Nephron (organoid): Measurements from ENCODE around the gene TAS2R42.

ENCODE experiments used
- H3K27ac Mint-ChIP-seq, 3 experiments: 2 replicates each; pipeline ENCODE4 v1.8.0; 2020; ENCODE audit warnings: mixed read lengths in 3 of 3, mild to moderate bottlenecking in 2 of 3, moderate library complexity in 1 of 3
- H3K27me3 Mint-ChIP-seq: 2 replicates; pipeline ENCODE4 v1.8.0; 2021; ENCODE audit warnings: low read depth, mild to moderate bottlenecking, moderate library complexity, mixed read lengths
- H3K36me3 Mint-ChIP-seq: 2 replicates; pipeline ENCODE4 v1.8.0; 2020; ENCODE audit warnings: low read depth, mixed read lengths
- H3K4me1 Mint-ChIP-seq: 2 replicates; pipeline ENCODE4 v1.8.0; 2020; ENCODE audit warnings: mixed read lengths
- H3K4me3 Mint-ChIP-seq, 3 experiments: 2 replicates each; pipeline ENCODE4 v1.8.0; 2020; ENCODE audit warnings: mild to moderate bottlenecking in 3 of 3, mixed read lengths in 3 of 3, moderate library complexity in 2 of 3
- H3K9me3 Mint-ChIP-seq: 2 replicates; pipeline ENCODE4 v1.8.0; 2020; ENCODE audit warnings: mixed read lengths
- CTCF ChIP-seq, 3 experiments: fragments of 200-600 bp; sonication (generic); IDR thresholded peaks; one replicate each; pipeline ENCODE4 v1.5.0; 2021; ENCODE audit warnings: antibody characterized with exemption in 3 of 3; ENCODE audit not compliant: unreplicated experiment in 3 of 3

The TAS2R42 gene

GRCh38 chr12:11143352-11143751, 43.4 kb downstream of the TAS2R42 start:
- Mint-ChIP-seq H3K36me3 (peaks cover 80% of the 10 kb centered on the region), H3K27me3 (no peaks in the 10 kb centered on the region), H3K27ac (no peak overlapping the region), H3K9me3 (peaks cover 44% of the 10 kb centered on the region), H3K4me1 (no peaks in the 10 kb centered on the region), H3K4me3 (no peak overlapping the region)
- TF ChIP-seq CTCF (IDR thresholded peaks at IDR 0.05; ENCODE audit: unreplicated experiment in 3 of 3), result no peak

GRCh38 chr12:11136075-11136474, 50.7 kb downstream of the TAS2R42 start:
- Mint-ChIP-seq H3K9me3 (peaks cover 3% of the 10 kb centered on the region), H3K27me3 (no peaks in the 10 kb centered on the region), H3K4me3 (no peak overlapping the region), H3K4me1 (no peaks in the 10 kb centered on the region), H3K27ac (no peak overlapping the region), H3K36me3 (peaks cover 36% of the 10 kb centered on the region)
- no peak for TF ChIP-seq CTCF (IDR thresholded peaks at IDR 0.05; ENCODE audit: unreplicated experiment in 3 of 3)
